Suppressor macrophage treated with lipopolysaccharide for 4 hours (primary cell): ENCODE measurements around the gene COLEC12.
"Not testable (repeated sequence)": the region's sequence is repeated elsewhere in the genome, so short reads cannot be mapped to it uniquely, and the experiment has no call there.

Experiments
- DNase-seq: peaks from one replicate; pipeline ENCODE4 v3.0.0-alpha.2; 2020

The COLEC12 gene

GRCh38 chr18:312415-312814 is 188.1 kb downstream of the COLEC12 start:
- no peak for DNase-seq

GRCh38 chr18:310042-310441 is 190.5 kb downstream of the COLEC12 start:
- DNase-seq = no peak

GRCh38 chr18:308086-308485 is 192.4 kb downstream of the COLEC12 start:
- DNase-seq = not testable (repeated sequence)

- DNase-seq = no peak
Measured at GRCh38 chr18:306608-307255, 193.8 kb downstream of the COLEC12 start.

GRCh38 chr18:305003-305501 is 195.4 kb downstream of the COLEC12 start:
- DNase-seq = no peak

- no peak for DNase-seq
Measured at GRCh38 chr18:303607-304006, 196.9 kb downstream of the COLEC12 start.

GRCh38 chr18:303011-303410 is 197.5 kb downstream of the COLEC12 start:
- DNase-seq = no peak

GRCh38 chr18:302097-302496 is 198.4 kb downstream of the COLEC12 start:
- no peak for DNase-seq

- no peak for DNase-seq
Measured at GRCh38 chr18:297936-298335, 202.6 kb downstream of the COLEC12 start.

- DNase-seq = no peak
Measured at GRCh38 chr18:295756-296490, 204.6 kb downstream of the COLEC12 start.

GRCh38 chr18:294566-294965 is 205.9 kb downstream of the COLEC12 start:
- no peak for DNase-seq

GRCh38 chr18:293536-293935 is 207.0 kb downstream of the COLEC12 start:
- no peak for DNase-seq

GRCh38 chr18:292271-292670 is 208.2 kb downstream of the COLEC12 start:
- DNase-seq = no peak

GRCh38 chr18:289970-290369 is 210.5 kb downstream of the COLEC12 start:
- not testable (repeated sequence) for DNase-seq

GRCh38 chr18:289026-289425 is 211.5 kb downstream of the COLEC12 start:
- peak; percentile 61 for DNase-seq

- DNase-seq = peak; percentile 49
Measured at GRCh38 chr18:286515-287310, 213.8 kb downstream of the COLEC12 start.

- no peak for DNase-seq
Measured at GRCh38 chr18:285817-286216, 214.7 kb downstream of the COLEC12 start.

- peak; percentile 49 for DNase-seq
Measured at GRCh38 chr18:275486-275885, 225.0 kb downstream of the COLEC12 start.

- DNase-seq = no peak
Measured at GRCh38 chr18:274313-274712, 226.2 kb downstream of the COLEC12 start.

- no peak for DNase-seq
Measured at GRCh38 chr18:273525-273924, 227.0 kb downstream of the COLEC12 start.

GRCh38 chr18:272650-273049 is 227.9 kb downstream of the COLEC12 start:
- no peak for DNase-seq

GRCh38 chr18:269480-270095 is 230.9 kb downstream of the COLEC12 start:
- DNase-seq = no peak
